Keratinocyte (primary cell): ENCODE results near the gene TTC13.

Experiments
- EZH2 ChIP-seq: IDR thresholded peaks from one replicate; pipeline ENCODE4 v1.6.1; 2012; ENCODE audit warnings: inconsistent platforms, mild to moderate bottlenecking, low read length, moderate library complexity
- TF ChIP-seq, protein P1 (sequence below), 3 experiments: IDR thresholded peaks in 1 of 3; conservative IDR thresholded peaks in 1 of 3; optimal IDR thresholded peaks in 1 of 3; 2 replicates in 2 of 3; 3 replicates in 1 of 3; pipeline versions ENCODE3 to v1.5.1; 2011; ENCODE audit warnings: low read length in 3 of 3, mild to moderate bottlenecking in 3 of 3, moderate library complexity in 2 of 3, control low read depth in 1 of 3, inconsistent platforms in 1 of 3; ENCODE audit not compliant: insufficient read depth in 2 of 3; ENCODE audit errors: extremely low read depth in 1 of 3

DNA sequence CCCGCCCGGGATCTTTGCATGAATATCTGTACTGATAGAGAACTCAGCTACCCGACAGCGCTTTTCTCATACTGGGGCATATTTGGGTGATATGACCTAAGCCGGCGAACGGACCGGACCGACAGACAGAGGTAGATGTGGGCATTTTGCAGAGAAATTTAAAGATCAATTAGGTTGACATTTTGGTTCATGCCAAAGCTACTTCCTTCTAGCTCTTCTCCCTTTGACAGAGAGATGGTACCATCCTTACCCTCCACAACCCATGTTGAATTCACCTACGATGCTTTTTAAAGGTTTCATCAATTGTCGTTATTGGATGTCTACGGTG, 692 bp upstream of the TTC13 start:
- TF ChIP-seq, protein P1, sequence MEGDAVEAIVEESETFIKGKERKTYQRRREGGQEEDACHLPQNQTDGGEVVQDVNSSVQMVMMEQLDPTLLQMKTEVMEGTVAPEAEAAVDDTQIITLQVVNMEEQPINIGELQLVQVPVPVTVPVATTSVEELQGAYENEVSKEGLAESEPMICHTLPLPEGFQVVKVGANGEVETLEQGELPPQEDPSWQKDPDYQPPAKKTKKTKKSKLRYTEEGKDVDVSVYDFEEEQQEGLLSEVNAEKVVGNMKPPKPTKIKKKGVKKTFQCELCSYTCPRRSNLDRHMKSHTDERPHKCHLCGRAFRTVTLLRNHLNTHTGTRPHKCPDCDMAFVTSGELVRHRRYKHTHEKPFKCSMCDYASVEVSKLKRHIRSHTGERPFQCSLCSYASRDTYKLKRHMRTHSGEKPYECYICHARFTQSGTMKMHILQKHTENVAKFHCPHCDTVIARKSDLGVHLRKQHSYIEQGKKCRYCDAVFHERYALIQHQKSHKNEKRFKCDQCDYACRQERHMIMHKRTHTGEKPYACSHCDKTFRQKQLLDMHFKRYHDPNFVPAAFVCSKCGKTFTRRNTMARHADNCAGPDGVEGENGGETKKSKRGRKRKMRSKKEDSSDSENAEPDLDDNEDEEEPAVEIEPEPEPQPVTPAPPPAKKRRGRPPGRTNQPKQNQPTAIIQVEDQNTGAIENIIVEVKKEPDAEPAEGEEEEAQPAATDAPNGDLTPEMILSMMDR (optimal IDR thresholded peaks at IDR 0.05 in 1 of 3, IDR thresholded peaks at IDR 0.05 in 1 of 3, conservative IDR thresholded peaks at IDR 0.05 in 1 of 3; ENCODE audit: extremely low read depth in 1 of 3, insufficient read depth in 2 of 3, low read length in 3 of 3), result no peak
- no peak for TF ChIP-seq EZH2
